HEK293T (cell line): ENCODE results near the gene PRTFDC1.

ENCODE experiments used
- BHLHE40 ChIP-seq: fragments of 450-650 bp; IDR thresholded peaks from 2 replicates; pipeline ENCODE4 v1.6.1; 2016; ENCODE audit warnings: mild to moderate bottlenecking, moderate library complexity, borderline replicate concordance
- FOXM1 ChIP-seq: fragments of 450-650 bp; IDR thresholded peaks from 2 replicates; pipeline ENCODE4 v1.6.1; 2017; ENCODE audit warnings: mild to moderate bottlenecking, borderline replicate concordance
- L3MBTL2 ChIP-seq: fragments of 450-650 bp; conservative IDR thresholded peaks from 2 replicates; pipeline ENCODE4 v1.6.1; 2016; ENCODE audit warnings: mild to moderate bottlenecking
- NFRKB ChIP-seq: fragments of 450-650 bp; IDR thresholded peaks from 2 replicates; pipeline ENCODE4 v1.6.1; 2016; ENCODE audit warnings: mild to moderate bottlenecking, moderate library complexity
- ZNF384 ChIP-seq: fragments of 450-650 bp; IDR thresholded peaks from 2 replicates; pipeline ENCODE4 v1.6.1; 2016

- TF ChIP-seq L3MBTL2 (no peak), FOXM1 (no peak), NFRKB (no peak), ZNF384 (no peak), BHLHE40 (no peak)
Measured at GRCh38 chr10:24983130-24983529, 30.7 kb upstream of the PRTFDC1 start.
